ENCODE data around the gene INAFM2.

GRCh38 chr15:40303576-40303975, 19.9 kb upstream of the INAFM2 start:
- TF ChIP-seq POLR2AphosphoS5 (IDR thresholded peaks at IDR 0.05; ENCODE audit: insufficient read depth, low read depth, low read length) (no peak), CTCF (IDR thresholded peaks at IDR 0.05; ENCODE audit: extremely low read depth in 1 of 2, insufficient read depth in 1 of 2, low read depth in 1 of 2, low read length in 2 of 2) (no peak), MYC (IDR thresholded peaks at IDR 0.05; ENCODE audit: low read depth, low read length) (no peak), POLR2A (IDR thresholded peaks at IDR 0.05; ENCODE audit: low read depth, low read length) (no peak)
- TF ChIP-seq, protein P1, sequence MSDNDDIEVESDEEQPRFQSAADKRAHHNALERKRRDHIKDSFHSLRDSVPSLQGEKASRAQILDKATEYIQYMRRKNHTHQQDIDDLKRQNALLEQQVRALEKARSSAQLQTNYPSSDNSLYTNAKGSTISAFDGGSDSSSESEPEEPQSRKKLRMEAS (IDR thresholded peaks at IDR 0.05; ENCODE audit: insufficient read depth, insufficient read length), result no peak
